Neural progenitor cell (in vitro differentiated cells): Measurements from ENCODE around the gene OR13H1. TPM values are rescaled to one million over a fixed set of nuclear protein-coding genes. Genes with fewer than 3 reads are reported as not detected.

Source experiments
- DNase-seq: peaks from one replicate; pipeline ENCODE4 v3.0.0-alpha.2; 2016; ENCODE audit warnings: low spot score
- H2AFZ ChIP-seq: fragments of 200-600 bp; sonication (generic); replicated peaks from 2 replicates; pipeline ENCODE4 v1.6.1; 2016; ENCODE audit warnings: antibody characterized with exemption
- H3F3A ChIP-seq: fragments of 200-600 bp; sonication (generic); 2 replicates; pipeline ENCODE4 v1.6.1; 2016; ENCODE audit warnings: antibody characterized with exemption, low read depth
- H3K27ac ChIP-seq: fragments of 200-600 bp; sonication (generic); 2 replicates; pipeline ENCODE4 v1.5.1; 2016; ENCODE audit warnings: mild to moderate bottlenecking
- H3K27me3 ChIP-seq: fragments of 200-600 bp; sonication (generic); 2 replicates; pipeline ENCODE4 v1.6.1; 2016; ENCODE audit warnings: mild to moderate bottlenecking, moderate library complexity
- H3K36me3 ChIP-seq: fragments of 200-600 bp; sonication (generic); 2 replicates; pipeline ENCODE4 v1.5.1; 2016
- H3K4me1 ChIP-seq: fragments of 200-600 bp; sonication (generic); 2 replicates; pipeline ENCODE4 v1.6.1; 2016; ENCODE audit warnings: mixed run types
- H3K4me2 ChIP-seq: fragments of 200-600 bp; sonication (generic); 2 replicates; pipeline ENCODE4 v1.6.1; 2016
- H3K4me3 ChIP-seq: fragments of 200-600 bp; sonication (generic); 2 replicates; pipeline ENCODE4 v1.5.1; 2016
- H3K79me2 ChIP-seq: fragments of 200-600 bp; sonication (generic); 2 replicates; pipeline ENCODE4 v1.6.1; 2016; ENCODE audit warnings: low read depth
- H3K9ac ChIP-seq: fragments of 200-600 bp; sonication (generic); 2 replicates; pipeline ENCODE4 v1.6.1; 2016
- H3K9me3 ChIP-seq: fragments of 200-600 bp; sonication (generic); 2 replicates; pipeline ENCODE4 v1.5.1; 2016; ENCODE audit warnings: low read depth
- H4K20me1 ChIP-seq: fragments of 200-600 bp; sonication (generic); 2 replicates; pipeline ENCODE4 v1.6.1; 2016; ENCODE audit warnings: low read depth
- H3K27ac Mint-ChIP-seq: 3 replicates; pipeline ENCODE4 v1.8.0; 2021; ENCODE audit warnings: mixed read lengths
- H3K27me3 Mint-ChIP-seq: 2 replicates; pipeline ENCODE4 v1.8.0; 2022; ENCODE audit warnings: low read depth, mild to moderate bottlenecking, inconsistent platforms, moderate library complexity, mixed read lengths; ENCODE audit not compliant: insufficient read depth
- H3K36me3 Mint-ChIP-seq: 3 replicates; pipeline ENCODE4 v1.8.0; 2021; ENCODE audit warnings: mixed read lengths
- H3K4me1 Mint-ChIP-seq: 3 replicates; pipeline ENCODE4 v1.8.0; 2021; ENCODE audit warnings: mixed read lengths
- H3K4me3 Mint-ChIP-seq: 3 replicates; pipeline ENCODE4 v1.8.0; 2021; ENCODE audit warnings: mild to moderate bottlenecking, moderate library complexity, mixed read lengths
- H3K9me3 Mint-ChIP-seq: 3 replicates; pipeline ENCODE4 v1.8.0; 2020; ENCODE audit warnings: mixed read lengths
- CTCF ChIP-seq: fragments of 200-600 bp; sonication (generic); IDR thresholded peaks from 2 replicates; pipeline ENCODE4 v1.5.1; 2017; ENCODE audit warnings: antibody characterized with exemption, mild to moderate bottlenecking
- EZH2 ChIP-seq: fragments of 200-600 bp; sonication (generic); IDR thresholded peaks from 2 replicates; pipeline ENCODE4 v1.6.1; 2017; ENCODE audit warnings: antibody characterized with exemption, mild to moderate bottlenecking, moderate library complexity
- EZH2phosphoT487 ChIP-seq: fragments of 200-600 bp; sonication (generic); IDR thresholded peaks from 2 replicates; pipeline ENCODE4 v1.6.1; 2017; ENCODE audit warnings: antibody characterized with exemption
- total RNA-seq: library from RNA; depleted of rRNA; stranded (reverse); fragments of >200 nt; gene quantifications from 2 replicates; pipeline ENCODE4 v1.2.3, GENCODE V29; 2015; ENCODE audit warnings: low replicate concordance

OR13H1 gene
- total RNA-seq, 1 donor from 2014 or later: not detected

GRCh38 chrX:131571348-131571747 lies 27.5 kb downstream of the OR13H1 start:
- Mint-ChIP-seq H3K27me3 (no peaks in the 10 kb centered on the region), H3K9me3 (no peaks in the 10 kb centered on the region), H3K4me3 (no peak overlapping the region), H3K36me3 (peaks cover 4% of the 10 kb centered on the region), H3K4me1 (peaks cover 2% of the 10 kb centered on the region), H3K27ac (no peak overlapping the region)
- Histone ChIP-seq H3F3A (no peaks in the 10 kb centered on the region), H3K79me2 (peaks cover 30% of the 10 kb centered on the region), H3K9ac (no peak overlapping the region), H3K27me3 (no peaks in the 10 kb centered on the region), H3K4me2 (no peak overlapping the region), H3K36me3 (no peaks in the 10 kb centered on the region), H3K9me3 (peaks cover 10% of the 10 kb centered on the region), H4K20me1 (no peaks in the 10 kb centered on the region), H3K27ac (no peak overlapping the region), H2AFZ (no peak overlapping the region), H3K4me1 (no peaks in the 10 kb centered on the region), H3K4me3 (no peak overlapping the region)
- no peak for DNase-seq
- no peak for TF ChIP-seq EZH2phosphoT487
- TF ChIP-seq EZH2: no peak
- TF ChIP-seq CTCF: no peak

- H3K4me1 ChIP-seq: no peaks in the 10 kb centered on the region
- no peaks in the 10 kb centered on the region for H3K9me3 Mint-ChIP-seq
- peaks cover 6% of the 10 kb centered on the region for H3K4me1 Mint-ChIP-seq
- H2AFZ ChIP-seq: no peak overlapping the region
- no peak for DNase-seq
- H3F3A ChIP-seq: no peaks in the 10 kb centered on the region
- no peak overlapping the region for H3K9ac ChIP-seq
- peaks cover 4% of the 10 kb centered on the region for H3K36me3 Mint-ChIP-seq
- no peak overlapping the region for H3K27ac Mint-ChIP-seq
- H3K9me3 ChIP-seq: peaks cover 10% of the 10 kb centered on the region
- no peaks in the 10 kb centered on the region for H3K27me3 Mint-ChIP-seq
- no peak for TF ChIP-seq EZH2
- TF ChIP-seq CTCF: no peak
- no peak for TF ChIP-seq EZH2phosphoT487
- H3K27ac ChIP-seq: no peak overlapping the region
- no peak overlapping the region for H3K4me3 ChIP-seq
- H3K4me2 ChIP-seq: no peak overlapping the region
- peaks cover 41% of the 10 kb centered on the region for H3K79me2 ChIP-seq
- H3K36me3 ChIP-seq: no peaks in the 10 kb centered on the region
- H3K27me3 ChIP-seq: no peaks in the 10 kb centered on the region
- no peaks in the 10 kb centered on the region for H4K20me1 ChIP-seq
- H3K4me3 Mint-ChIP-seq: no peak overlapping the region
Observed at GRCh38 chrX:131572372-131573014, 28.6 kb downstream of the OR13H1 start.

- Histone ChIP-seq H3K4me1 (no peaks in the 10 kb centered on the region), H3K27ac (no peak overlapping the region), H3K4me2 (peak overlapping the region; percentile 79), H2AFZ (no peak overlapping the region), H4K20me1 (no peaks in the 10 kb centered on the region), H3K79me2 (peaks cover 51% of the 10 kb centered on the region), H3K9me3 (peaks cover under 1% of the 10 kb centered on the region), H3K4me3 (peak overlapping the region; percentile 81), H3K36me3 (no peaks in the 10 kb centered on the region), H3F3A (no peaks in the 10 kb centered on the region), H3K9ac (no peak overlapping the region), H3K27me3 (no peaks in the 10 kb centered on the region)
- TF ChIP-seq CTCF: no peak
- TF ChIP-seq EZH2phosphoT487: no peak
- no peak for TF ChIP-seq EZH2
- H3K27ac Mint-ChIP-seq: peak overlapping the region; percentile 21
- no peak for DNase-seq
- H3K4me3 Mint-ChIP-seq: peak overlapping the region; percentile 93
- peaks cover 6% of the 10 kb centered on the region for H3K4me1 Mint-ChIP-seq
- H3K27me3 Mint-ChIP-seq: no peaks in the 10 kb centered on the region
- H3K9me3 Mint-ChIP-seq: peaks cover 2% of the 10 kb centered on the region
- peaks cover 4% of the 10 kb centered on the region for H3K36me3 Mint-ChIP-seq
Observed at GRCh38 chrX:131577413-131577812, 33.5 kb downstream of the OR13H1 start.
